SU-DHL-6 (cell line): Measurements from ENCODE around the gene POFUT1.

ENCODE experiments used
- CTCF ChIP-seq: fragments of 200-600 bp; sonication (generic); IDR thresholded peaks from one replicate; pipeline ENCODE4 v1.5.1; 2017; ENCODE audit warnings: antibody characterized with exemption, mild to moderate bottlenecking, low read length, moderate library complexity; ENCODE audit not compliant: insufficient read depth, poor library complexity, severe bottlenecking
- EZH2phosphoT487 ChIP-seq: fragments of 200-600 bp; sonication (generic), shearing (Covaris generic); conservative IDR thresholded peaks from 2 replicates; pipeline ENCODE4 v1.6.1; 2018; ENCODE audit warnings: mild to moderate bottlenecking, antibody characterized with exemption, low read length, moderate library complexity, mixed read lengths

DNA sequence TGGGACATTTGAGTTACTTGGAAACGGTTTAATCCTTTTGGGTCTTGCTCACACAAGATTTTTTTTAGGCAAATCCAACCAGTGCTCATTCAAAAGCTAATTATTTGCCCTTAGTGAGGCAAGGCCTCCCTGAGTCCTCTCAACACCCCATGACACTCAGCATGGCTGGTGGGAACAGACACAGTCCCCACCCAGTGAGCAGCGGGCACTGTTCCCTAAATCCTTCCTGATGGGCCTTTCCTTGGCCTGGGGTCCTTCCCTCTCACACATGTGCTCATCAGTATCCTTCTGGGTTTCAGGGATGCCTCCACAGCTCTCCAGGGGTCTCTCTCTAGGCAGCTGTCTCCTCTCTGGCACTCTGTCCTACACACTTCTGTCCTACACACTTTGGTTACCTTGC lies 28.2 kb upstream of the POFUT1 start:
- TF ChIP-seq CTCF = no peak
- TF ChIP-seq EZH2phosphoT487 = no peak
